PC-3 (cell line): ENCODE measurements around the gene GCH1. TPM values are rescaled to one million over a fixed set of nuclear protein-coding genes. Genes with fewer than 3 reads are reported as not detected.
A peak's percentile ranks its signal among the peaks of the same experiment; 100 is the strongest.

Source experiments
- ATAC-seq: fragments of 200-7000 bp; cut with Tn5 transposase; 2 replicates; pipeline ENCODE4 v1.9.1; 2020; ENCODE audit warnings: mild to moderate bottlenecking, moderate library complexity
- BruUV-seq: library from RNA; stranded (reverse); fragments of 400-500 nt; replicated peaks from 2 replicates; lab custom pipeline; 2021; lab: Mats Ljungman, UMichigan
- CTCF ChIA-PET: fragments of 300-600 bp; sonication (Branson Sonifier 250); formaldehyde crosslinking; loops from one replicate; lab custom pipeline; 2022; ENCODE audit warnings: antibody characterized with exemption; lab: Charles Lee
- POLR2A ChIA-PET: fragments of 300-600 bp; sonication (Branson Sonifier 250); formaldehyde crosslinking; loops from one replicate; lab custom pipeline; 2022; ENCODE audit warnings: antibody characterized with exemption; ENCODE audit not compliant: unreplicated experiment; lab: Charles Lee
- DNase-seq: peaks from one replicate; pipeline ENCODE4 v3.0.0-alpha.2; 2015
- H2AFZ ChIP-seq: fragments of 300-600 bp; sonication (generic); 2 replicates; pipeline ENCODE4 v1.6.0; 2016; ENCODE audit warnings: antibody characterized with exemption, low read length
- H3F3A ChIP-seq: fragments of 300-600 bp; sonication (generic); one replicate; pipeline ENCODE4 v1.6.0; 2017; ENCODE audit warnings: antibody characterized with exemption, low read length, control low read depth, mild to moderate bottlenecking; ENCODE audit not compliant: unreplicated experiment
- H3K27ac ChIP-seq: fragments of 300-600 bp; sonication (generic); 2 replicates; pipeline ENCODE4 v1.5.1; 2016; ENCODE audit warnings: mild to moderate bottlenecking, low read length
- H3K27me3 ChIP-seq: fragments of 300-600 bp; sonication (generic); 2 replicates; pipeline ENCODE4 v1.6.1; 2016; ENCODE audit warnings: low read length, mixed read lengths
- H3K36me3 ChIP-seq: fragments of 300-600 bp; sonication (generic); 2 replicates; pipeline ENCODE4 v1.6.1; 2016; ENCODE audit warnings: low read depth, mixed run types, low read length, mixed read lengths
- H3K4me1 ChIP-seq: fragments of 300-600 bp; sonication (generic); 2 replicates; pipeline ENCODE4 v1.5.1; 2016; ENCODE audit warnings: low read length; ENCODE audit not compliant: insufficient read depth
- H3K4me2 ChIP-seq: fragments of 300-600 bp; sonication (generic); 2 replicates; pipeline ENCODE4 v1.6.0; 2016; ENCODE audit warnings: low read length
- H3K4me3 ChIP-seq: fragments of 300-600 bp; sonication (generic); 2 replicates; pipeline ENCODE4 v1.5.1; 2016; ENCODE audit warnings: mild to moderate bottlenecking, low read length, mixed read lengths
- H3K79me2 ChIP-seq: fragments of 300-600 bp; sonication (generic); 2 replicates; pipeline ENCODE4 v1.6.1; 2017; ENCODE audit warnings: low read length, mixed read lengths
- H3K9ac ChIP-seq: fragments of 300-600 bp; sonication (generic); 2 replicates; pipeline ENCODE4 v1.6.0; 2016; ENCODE audit warnings: mild to moderate bottlenecking, low read length
- H3K9me2 ChIP-seq: fragments of 300-600 bp; sonication (generic); replicated peaks from 2 replicates; pipeline ENCODE4 v1.6.1; 2016; ENCODE audit warnings: mixed run types, low read length, mixed read lengths
- H3K9me3 ChIP-seq: fragments of 300-600 bp; sonication (generic); 2 replicates; pipeline ENCODE4 v1.6.1; 2016; ENCODE audit warnings: low read length, mixed read lengths
- H4K20me1 ChIP-seq: fragments of 300-600 bp; sonication (generic); 2 replicates; pipeline ENCODE4 v1.6.1; 2016; ENCODE audit warnings: low read length, mixed read lengths
- CTCF ChIP-seq: fragments of 300-600 bp; sonication (generic); conservative IDR thresholded peaks from 2 replicates; pipeline ENCODE4 v1.5.1; 2017; ENCODE audit warnings: antibody characterized with exemption, low read depth, mild to moderate bottlenecking, low read length
- EZH2 ChIP-seq: fragments of 300-600 bp; sonication (generic); IDR thresholded peaks from one replicate; pipeline ENCODE4 v1.6.1; 2017; ENCODE audit warnings: antibody characterized with exemption, mild to moderate bottlenecking, low read length; ENCODE audit not compliant: unreplicated experiment
- EZH2phosphoT487 ChIP-seq: fragments of 300-600 bp; sonication (generic); IDR thresholded peaks from 2 replicates; pipeline ENCODE4 v1.6.1; 2018; ENCODE audit warnings: mild to moderate bottlenecking, antibody characterized with exemption, low read length, borderline replicate concordance
- intact Hi-C: fragments of 100-400 bp; cut with micrococcal nuclease; formaldehyde crosslinking; loops from 2 replicates; pipeline ENCODE4 v1.9.0; 2023
- total RNA-seq: library from RNA; depleted of rRNA; stranded (reverse); fragments of >200 nt; gene quantifications from 2 replicates; pipeline ENCODE4 v1.2.3, GENCODE V29; 2014

Gene GCH1
- total RNA-seq, 1 experiment from 2014 or later: 26.6 TPM

- CTCF ChIA-PET: no interaction called here
- Histone ChIP-seq H3K4me3 (no peak overlapping the region), H3K9me2 (no peaks in the 10 kb centered on the region), H3K9ac (no peak overlapping the region), H3K36me3 (no peaks in the 10 kb centered on the region), H2AFZ (no peak overlapping the region), H3K79me2 (no peaks in the 10 kb centered on the region), H3K27ac (no peak overlapping the region), H3K9me3 (no peaks in the 10 kb centered on the region), H4K20me1 (no peaks in the 10 kb centered on the region), H3K4me1 (no peaks in the 10 kb centered on the region), H3F3A (no peaks in the 10 kb centered on the region), H3K4me2 (no peak overlapping the region), H3K27me3 (no peaks in the 10 kb centered on the region)
- no peak for TF ChIP-seq EZH2phosphoT487
- TF ChIP-seq EZH2: no peak
- TF ChIP-seq CTCF: no peak
- DNase-seq (no peak), ATAC-seq (no peak)
- no TSS peak for BruUV-seq
- POLR2A ChIA-PET: interaction anchor here (0.6 kb wide), 1 partner anchor 90 kb away, joined by 3 read pairs; no protein-coding TSS in a partner anchor
- intact Hi-C loops: no loop called here
Measured at GRCh38 chr14:54908190-54908589, 5.6 kb upstream of the GCH1 start.

GRCh38 chr14:54906075-54906474 lies 3.4 kb upstream of the GCH1 start:
- no peak overlapping the region for H2AFZ ChIP-seq
- peaks cover 2% of the 10 kb centered on the region for H3K4me1 ChIP-seq
- no peak overlapping the region for H3K9ac ChIP-seq
- no peaks in the 10 kb centered on the region for H4K20me1 ChIP-seq
- no peak overlapping the region for H3K4me3 ChIP-seq
- intact Hi-C loops: no loop called here
- no peaks in the 10 kb centered on the region for H3K9me3 ChIP-seq
- no peak overlapping the region for H3K27ac ChIP-seq
- ChIA-PET POLR2A (no interaction called here), CTCF (no interaction called here)
- H3K36me3 ChIP-seq: no peaks in the 10 kb centered on the region
- TF ChIP-seq EZH2 (no peak), CTCF (no peak), EZH2phosphoT487 (no peak)
- no TSS peak for BruUV-seq
- no peaks in the 10 kb centered on the region for H3K9me2 ChIP-seq
- H3F3A ChIP-seq: no peaks in the 10 kb centered on the region
- no peaks in the 10 kb centered on the region for H3K27me3 ChIP-seq
- ATAC-seq (no peak), DNase-seq (no peak)
- peaks cover 8% of the 10 kb centered on the region for H3K79me2 ChIP-seq
- no peak overlapping the region for H3K4me2 ChIP-seq

GRCh38 chr14:54902143-54902520 lies 494 bp downstream of the GCH1 start:
- DNase-seq (peak; percentile 85), ATAC-seq (peak; percentile 69)
- Histone ChIP-seq H3F3A (no peaks in the 10 kb centered on the region), H3K4me2 (peak overlapping the region; percentile 82), H3K27ac (peak overlapping the region; percentile 41), H3K27me3 (no peaks in the 10 kb centered on the region), H3K4me1 (peaks cover 9% of the 10 kb centered on the region), H3K36me3 (no peaks in the 10 kb centered on the region), H2AFZ (peak overlapping the region; percentile 90), H3K9ac (peak overlapping the region; percentile 60), H4K20me1 (no peaks in the 10 kb centered on the region), H3K4me3 (peak overlapping the region; percentile 86), H3K79me2 (peaks cover 27% of the 10 kb centered on the region), H3K9me2 (no peaks in the 10 kb centered on the region), H3K9me3 (no peaks in the 10 kb centered on the region)
- POLR2A ChIA-PET: interaction anchor here (0.6 to 0.7 kb wide), 3 partner anchors 82 to 373 kb away, joined by 3 to 5 read pairs (median 4); no protein-coding TSS in a partner anchor
- intact Hi-C loops: loop anchor here (1.0 to 2.0 kb wide), 2 partner anchors 149 to 337 kb away; partner anchors contain the start of gene MAPK1IP1L
- CTCF ChIA-PET: interaction anchor here (0.6 to 1.6 kb wide), 2 partner anchors 170 to 393 kb away, joined by 4 read pairs; partner anchors contain the start of gene CGRRF1
- BruUV-seq: no TSS peak
- TF ChIP-seq CTCF (no peak), EZH2 (no peak), EZH2phosphoT487 (no peak)
